Right atrium auricular region (tissue), 2 donors: ENCODE data around the gene MYADML2. TPM values are rescaled to one million over a fixed set of nuclear protein-coding genes. Genes with fewer than 3 reads are reported as not detected.

Experiments
- DNase-seq: peaks from one replicate; pipeline ENCODE4 v3.0.0-alpha.2; 2019; ENCODE audit warnings: low spot score
- H3K27ac ChIP-seq, 2 donors: fragments of 200-600 bp; sonication (generic); 1 replicate in 1 of 2; 2 replicates in 1 of 2; pipeline ENCODE4 v1.5.1; 2016 to 2019
- H3K27me3 ChIP-seq, 2 donors: fragments of 200-600 bp; sonication (generic); one replicate each; pipeline versions ENCODE4 v1.5.1 to v1.6.0; 2017 to 2019
- H3K36me3 ChIP-seq: fragments of 200-600 bp; sonication (generic); one replicate; pipeline ENCODE4 v1.5.1; 2016
- H3K4me1 ChIP-seq, 2 donors: fragments of 200-600 bp; sonication (generic); one replicate each; pipeline versions ENCODE4 v1.5.1 to v1.6.0; 2017 to 2019
- H3K4me3 ChIP-seq, 2 donors: fragments of 200-600 bp; sonication (generic); 1 replicate in 1 of 2; 2 replicates in 1 of 2; pipeline ENCODE4 v1.5.1; 2017 to 2019; ENCODE audit warnings: mild to moderate bottlenecking in 1 of 2, moderate library complexity in 1 of 2
- H3K9me3 ChIP-seq, 2 donors: fragments of 200-600 bp; sonication (generic); one replicate each; pipeline ENCODE4 v1.5.1; 2019
- total RNA-seq, 2 donors: library from RNA; depleted of rRNA; stranded (reverse); fragments of >200 nt; gene quantifications; one replicate each; pipeline ENCODE4 v1.1.0, GENCODE V29; 2016
- TF ChIP-seq, protein P1 (sequence below), 2 donors: fragments of 200-600 bp; sonication (generic); IDR thresholded peaks; one replicate each; pipeline ENCODE4 v1.5.1; 2019; ENCODE audit warnings: antibody characterized with exemption in 2 of 2

Gene MYADML2
- total RNA-seq, 2 donors from 2014 or later = 0.55 to 1.4 TPM

DNA sequence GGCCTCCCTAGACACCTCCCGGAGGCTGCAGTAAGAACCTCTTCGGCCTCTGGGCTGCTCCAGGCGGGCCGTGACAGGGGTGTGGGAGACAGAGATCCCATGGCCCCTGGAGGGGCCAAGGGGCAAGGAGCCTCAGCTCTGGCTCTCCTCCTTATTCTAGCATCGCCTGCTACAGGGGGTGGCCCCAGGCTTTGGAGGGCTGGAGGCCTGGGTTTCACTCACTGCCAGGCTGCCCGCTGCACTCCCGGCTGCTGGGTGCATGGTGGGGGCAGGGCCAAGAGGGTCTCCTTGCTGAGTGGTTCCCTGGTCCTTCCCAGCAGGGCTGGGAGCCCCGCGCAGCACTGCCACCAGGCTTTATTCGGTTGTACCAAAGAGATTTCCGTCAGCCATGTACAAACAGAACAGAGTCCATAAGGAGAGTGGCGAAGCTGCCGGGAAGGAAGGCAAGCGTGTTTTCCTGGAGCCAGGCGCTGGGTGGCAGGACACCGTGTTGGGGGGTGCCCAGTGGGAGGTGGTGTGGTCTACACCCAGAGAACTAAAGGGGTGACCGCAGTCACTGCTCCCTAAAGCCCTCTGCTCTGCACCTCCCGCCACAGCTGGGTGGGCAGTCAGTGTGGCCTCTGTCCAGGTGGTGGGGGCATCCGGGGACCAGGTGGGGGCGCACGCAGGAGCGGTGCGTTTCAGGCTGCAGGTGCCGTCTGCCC lies 43.0 kb downstream of the MYADML2 start:
- TF ChIP-seq, protein P1, sequence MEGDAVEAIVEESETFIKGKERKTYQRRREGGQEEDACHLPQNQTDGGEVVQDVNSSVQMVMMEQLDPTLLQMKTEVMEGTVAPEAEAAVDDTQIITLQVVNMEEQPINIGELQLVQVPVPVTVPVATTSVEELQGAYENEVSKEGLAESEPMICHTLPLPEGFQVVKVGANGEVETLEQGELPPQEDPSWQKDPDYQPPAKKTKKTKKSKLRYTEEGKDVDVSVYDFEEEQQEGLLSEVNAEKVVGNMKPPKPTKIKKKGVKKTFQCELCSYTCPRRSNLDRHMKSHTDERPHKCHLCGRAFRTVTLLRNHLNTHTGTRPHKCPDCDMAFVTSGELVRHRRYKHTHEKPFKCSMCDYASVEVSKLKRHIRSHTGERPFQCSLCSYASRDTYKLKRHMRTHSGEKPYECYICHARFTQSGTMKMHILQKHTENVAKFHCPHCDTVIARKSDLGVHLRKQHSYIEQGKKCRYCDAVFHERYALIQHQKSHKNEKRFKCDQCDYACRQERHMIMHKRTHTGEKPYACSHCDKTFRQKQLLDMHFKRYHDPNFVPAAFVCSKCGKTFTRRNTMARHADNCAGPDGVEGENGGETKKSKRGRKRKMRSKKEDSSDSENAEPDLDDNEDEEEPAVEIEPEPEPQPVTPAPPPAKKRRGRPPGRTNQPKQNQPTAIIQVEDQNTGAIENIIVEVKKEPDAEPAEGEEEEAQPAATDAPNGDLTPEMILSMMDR (IDR thresholded peaks at IDR 0.05) = no peak
- DNase-seq = no peak
- Histone ChIP-seq H3K9me3 (no peaks in the 10 kb centered on the region), H3K27me3 (no peaks in the 10 kb centered on the region), H3K27ac (no peak overlapping the region), H3K36me3 (peaks cover 15% of the 10 kb centered on the region), H3K4me1 (peaks cover 0 to 12% of the 10 kb centered on the region in 2 donors), H3K4me3 (no peak overlapping the region)

DNA sequence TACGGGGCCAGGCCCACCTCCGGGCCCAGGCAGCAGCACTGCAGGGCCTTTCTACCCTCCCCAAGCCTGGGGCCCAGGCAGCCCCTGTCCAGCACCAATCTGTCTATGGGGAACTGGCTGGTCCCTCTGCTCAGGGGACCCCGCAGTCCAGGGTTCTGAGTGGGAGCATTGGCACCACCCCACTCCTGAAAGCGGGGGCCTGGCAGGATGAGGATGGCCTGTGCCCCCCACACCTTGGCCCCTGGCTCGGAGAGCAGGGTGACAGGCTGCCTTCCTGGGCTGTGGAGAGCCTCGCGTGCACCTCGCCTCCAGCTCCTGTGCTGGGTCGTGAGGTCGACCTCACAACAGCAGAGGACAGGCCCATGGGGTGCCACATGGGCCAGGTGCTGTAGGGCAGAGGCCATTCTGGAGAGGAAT lies 43.6 kb downstream of the MYADML2 start:
- no peaks in the 10 kb centered on the region for H3K27me3 ChIP-seq
- H3K4me3 ChIP-seq = no peak overlapping the region
- no peak overlapping the region for H3K27ac ChIP-seq
- peaks cover 0 to 12% of the 10 kb centered on the region in 2 donors for H3K4me1 ChIP-seq
- no peak for DNase-seq
- TF ChIP-seq, protein P1 (IDR thresholded peaks at IDR 0.05) = no peak
- peaks cover 19% of the 10 kb centered on the region for H3K36me3 ChIP-seq
- no peaks in the 10 kb centered on the region for H3K9me3 ChIP-seq

DNA sequence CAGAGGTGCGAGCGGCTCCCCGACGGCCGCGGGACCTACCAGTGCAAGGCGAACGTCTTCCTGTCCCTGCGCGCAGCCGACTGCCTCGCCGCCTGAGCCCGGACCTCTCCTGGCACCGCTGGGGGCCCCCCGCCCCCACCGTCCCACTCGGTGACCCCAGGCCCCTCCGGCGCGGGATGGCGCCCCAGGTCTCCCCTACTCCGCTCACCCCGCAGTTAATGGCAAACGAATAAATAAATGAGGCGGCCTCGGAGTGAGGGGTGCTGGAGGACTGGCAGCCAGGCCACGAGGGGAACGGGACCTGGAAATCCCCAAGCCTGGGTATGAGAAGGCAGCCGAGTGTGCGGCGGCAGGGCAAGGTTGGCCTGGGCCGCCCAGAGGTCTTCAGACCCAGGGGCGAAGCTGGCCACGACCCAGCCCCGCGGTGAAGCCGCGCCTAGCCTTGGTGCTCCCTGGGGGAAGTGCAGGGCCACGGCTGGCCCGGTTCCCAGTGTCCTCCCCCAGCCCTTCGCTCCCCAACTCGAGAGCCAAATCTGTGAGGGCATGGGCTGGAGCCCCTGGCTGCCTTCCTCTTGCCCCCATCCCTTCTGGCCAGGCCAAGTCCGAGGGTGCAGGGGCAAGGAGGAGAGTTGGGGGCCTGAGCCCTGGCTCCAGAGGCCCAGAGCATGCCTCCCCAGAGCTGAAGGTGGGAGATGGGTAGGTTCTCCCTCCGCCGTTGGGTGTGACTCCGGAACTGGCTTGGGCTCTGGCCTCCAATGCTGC lies 44.2 kb downstream of the MYADML2 start:
- peaks cover 25% of the 10 kb centered on the region for H3K36me3 ChIP-seq
- H3K27ac ChIP-seq = no peak overlapping the region
- peaks cover 0 to 12% of the 10 kb centered on the region in 2 donors for H3K4me1 ChIP-seq
- no peaks in the 10 kb centered on the region for H3K27me3 ChIP-seq
- DNase-seq = no peak
- peak overlapping the region in 1 of 2 donors; percentile 46 for H3K4me3 ChIP-seq
- TF ChIP-seq, protein P1 (IDR thresholded peaks at IDR 0.05) = no peak
- H3K9me3 ChIP-seq = no peaks in the 10 kb centered on the region

DNA sequence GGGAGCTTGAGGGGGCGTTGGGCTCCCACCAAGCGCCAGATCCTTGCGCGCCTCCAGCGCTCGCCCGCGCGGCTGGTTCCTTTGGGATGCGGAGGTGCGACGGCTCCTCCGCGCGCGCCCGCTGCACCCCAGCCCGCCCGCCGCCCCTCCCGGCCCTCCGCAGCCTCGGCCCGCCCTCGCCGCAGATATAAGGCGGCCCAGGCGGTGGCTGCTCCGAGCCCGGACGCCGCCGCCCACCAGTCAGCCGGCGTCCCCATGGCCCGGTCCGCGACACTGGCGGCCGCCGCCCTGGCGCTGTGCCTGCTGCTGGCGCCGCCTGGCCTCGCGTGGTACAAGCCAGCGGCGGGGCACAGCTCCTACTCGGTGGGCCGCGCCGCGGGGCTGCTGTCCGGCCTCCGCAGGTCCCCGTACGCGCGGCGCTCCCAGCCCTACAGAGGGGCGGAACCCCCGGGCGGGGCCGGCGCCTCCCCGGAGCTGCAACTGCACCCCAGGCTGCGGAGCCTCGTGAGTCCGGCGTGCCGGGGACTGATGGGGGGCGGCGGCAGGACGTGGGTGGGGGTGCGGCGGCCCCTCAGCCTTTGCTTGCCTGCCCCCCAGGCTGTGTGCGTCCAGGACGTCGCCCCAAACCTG lies 44.9 kb downstream of the MYADML2 start, which contains the start of gene NPB:
Gene NPB (plus strand): TSS at position 216 of the 630 bp plus-strand sequence. CDS start 40 bp downstream, at position 256.
- no peaks in the 10 kb centered on the region for H3K27me3 ChIP-seq
- H3K9me3 ChIP-seq = no peaks in the 10 kb centered on the region
- peaks cover 32% of the 10 kb centered on the region for H3K36me3 ChIP-seq
- H3K4me1 ChIP-seq = peaks cover 0 to 12% of the 10 kb centered on the region in 2 donors
- TF ChIP-seq, protein P1 (IDR thresholded peaks at IDR 0.05) = no peak
- no peak within 1 kb of the TSS for H3K27ac ChIP-seq
- peak within 1 kb of the TSS; percentile 24 to 46 for H3K4me3 ChIP-seq
- no peak for DNase-seq

DNA sequence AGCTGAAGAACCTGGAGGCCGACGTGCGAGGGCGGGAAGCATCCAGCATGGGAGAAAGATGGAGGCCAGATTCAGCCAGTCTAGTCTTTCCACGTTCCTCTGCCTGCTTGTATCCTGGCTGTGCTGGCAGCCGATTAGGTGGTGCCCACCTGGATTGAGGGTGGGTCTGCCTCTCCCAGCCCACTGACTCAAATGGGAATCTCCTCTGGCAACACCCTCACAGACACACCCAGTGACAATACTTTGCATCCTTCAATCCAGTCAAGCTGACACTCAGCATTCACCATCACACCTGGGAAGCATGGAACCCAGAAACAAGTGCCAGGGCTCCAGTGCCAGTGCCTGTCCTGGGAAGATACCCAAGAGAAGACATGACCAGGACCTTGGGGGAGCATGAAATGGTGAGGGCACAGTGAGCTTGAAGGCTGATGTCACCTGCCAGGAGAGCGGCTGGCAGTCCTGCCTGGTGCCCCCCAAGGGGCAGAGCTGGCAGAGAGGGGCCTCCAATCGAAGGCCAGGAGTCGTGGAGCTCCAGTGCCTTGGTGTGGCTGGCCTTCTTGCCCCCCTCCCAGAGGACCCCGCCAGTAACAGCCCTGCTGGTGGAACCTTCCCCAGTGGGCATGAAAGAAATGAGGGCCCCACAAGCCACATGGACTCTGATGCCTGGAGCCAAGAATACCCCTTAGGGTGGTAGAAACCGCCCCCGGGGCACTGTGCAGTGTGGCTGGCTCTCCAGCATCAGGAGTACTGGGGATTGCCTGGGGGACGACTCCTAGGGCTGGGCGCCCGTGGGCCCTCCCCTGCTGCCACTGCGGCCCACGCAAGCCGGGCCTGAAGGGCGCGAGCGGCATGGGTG lies 45.6 kb downstream of the MYADML2 start:
- Histone ChIP-seq H3K27me3 (no peaks in the 10 kb centered on the region), H3K9me3 (no peaks in the 10 kb centered on the region), H3K4me1 (peaks cover 0 to 12% of the 10 kb centered on the region in 2 donors), H3K4me3 (peak overlapping the region in 1 of 2 donors; percentile 46), H3K27ac (no peak overlapping the region), H3K36me3 (peaks cover 39% of the 10 kb centered on the region)
- TF ChIP-seq, protein P1 (IDR thresholded peaks at IDR 0.05) = no peak
- DNase-seq = no peak
